Activated CD8-positive, alpha-beta memory T cell treated with anti-CD3 and anti-CD28 coated beads, Interleukin-2, amount 10 ng/mL, durations not matched to agents 7 days and 5 days (primary cell): Measurements from ENCODE around the gene UBE2S. TPM values are rescaled to one million over a fixed set of nuclear protein-coding genes. Genes with fewer than 3 reads are reported as not detected.

ENCODE experiments used
- ATAC-seq: fragments of 150-1000 bp; cut with Tn5 transposase; one replicate; pipeline ENCODE4 v1.10.0; 2021; ENCODE audit warnings: moderate library complexity
- CTCF ChIA-PET: fragments of 350-600 bp; sonication (Branson Sonifier 250); formaldehyde crosslinking; loops from one replicate; lab custom pipeline; 2021; ENCODE audit warnings: antibody characterized with exemption; lab: Charles Lee
- DNase-seq: peaks from one replicate; pipeline ENCODE4 v3.0.0-alpha.2; 2020
- H3K27ac Mint-ChIP-seq: one replicate; pipeline ENCODE4 v1.8.0; 2021; ENCODE audit warnings: mild to moderate bottlenecking, mixed read lengths
- H3K27me3 Mint-ChIP-seq: one replicate; pipeline ENCODE4 v1.8.0; 2021; ENCODE audit warnings: mixed read lengths
- H3K36me3 Mint-ChIP-seq: one replicate; pipeline ENCODE4 v1.8.0; 2021; ENCODE audit warnings: mild to moderate bottlenecking, mixed read lengths
- H3K4me1 Mint-ChIP-seq: one replicate; pipeline ENCODE4 v1.8.0; 2021; ENCODE audit warnings: mixed read lengths
- H3K4me3 Mint-ChIP-seq: one replicate; pipeline ENCODE4 v1.8.0; 2021; ENCODE audit warnings: mild to moderate bottlenecking, moderate library complexity, mixed read lengths
- H3K9me3 Mint-ChIP-seq: one replicate; pipeline ENCODE4 v1.8.0; 2022; ENCODE audit warnings: low read depth, mixed read lengths
- total RNA-seq, 2 experiments: library from RNA; stranded (reverse); gene quantifications; one replicate each; pipeline ENCODE4 v1.2.3, GENCODE V29; 2021

Gene UBE2S
- total RNA-seq, 2 experiments from 2014 or later = 311 to 421 TPM

GRCh38 chr19:55368701-55369563, 38.7 kb downstream of the UBE2S start:
- no peak overlapping the region for H3K4me3 Mint-ChIP-seq
- no peaks in the 10 kb centered on the region for H3K9me3 Mint-ChIP-seq
- H3K27me3 Mint-ChIP-seq = peaks cover 47% of the 10 kb centered on the region
- peak; percentile 57 for ATAC-seq
- no peak overlapping the region for H3K27ac Mint-ChIP-seq
- CTCF ChIA-PET = interaction anchor here (0.8 to 1.5 kb wide), 4 partner anchors 15 to 68 kb away, joined by 3 to 5 read pairs (median 4); partner anchors contain the start of gene TMEM238
- peaks cover 6% of the 10 kb centered on the region for H3K4me1 Mint-ChIP-seq
- H3K36me3 Mint-ChIP-seq = no peaks in the 10 kb centered on the region
- DNase-seq = no peak

GRCh38 chr19:55368106-55368505, 39.5 kb downstream of the UBE2S start:
- no peaks in the 10 kb centered on the region for H3K36me3 Mint-ChIP-seq
- no peak overlapping the region for H3K27ac Mint-ChIP-seq
- peaks cover 2% of the 10 kb centered on the region for H3K4me1 Mint-ChIP-seq
- DNase-seq = no peak
- no peak overlapping the region for H3K4me3 Mint-ChIP-seq
- no peaks in the 10 kb centered on the region for H3K9me3 Mint-ChIP-seq
- CTCF ChIA-PET = interaction anchor here (1.4 to 1.5 kb wide), 2 partner anchors 16 to 67 kb away, joined by 3 to 5 read pairs; partner anchors contain the start of gene TMEM238
- ATAC-seq = no peak
- peaks cover 43% of the 10 kb centered on the region for H3K27me3 Mint-ChIP-seq

GRCh38 chr19:55366790-55367189, 40.8 kb downstream of the UBE2S start:
- Mint-ChIP-seq H3K9me3 (no peaks in the 10 kb centered on the region), H3K27me3 (peaks cover 35% of the 10 kb centered on the region), H3K4me1 (peaks cover 2% of the 10 kb centered on the region), H3K36me3 (no peaks in the 10 kb centered on the region), H3K4me3 (no peak overlapping the region), H3K27ac (no peak overlapping the region)
- no peak for ATAC-seq
- CTCF ChIA-PET = interaction anchor here (1.3 kb wide), 1 partner anchor 65 kb away, joined by 4 read pairs; no protein-coding TSS in a partner anchor
- no peak for DNase-seq

GRCh38 chr19:55365964-55366363, 41.6 kb downstream of the UBE2S start:
- no peak for ATAC-seq
- H3K27ac Mint-ChIP-seq = no peak overlapping the region
- H3K9me3 Mint-ChIP-seq = no peaks in the 10 kb centered on the region
- H3K4me1 Mint-ChIP-seq = peaks cover 2% of the 10 kb centered on the region
- DNase-seq = no peak
- H3K27me3 Mint-ChIP-seq = peaks cover 27% of the 10 kb centered on the region
- no peak overlapping the region for H3K4me3 Mint-ChIP-seq
- CTCF ChIA-PET = interaction anchor here (1.3 kb wide), 1 partner anchor 64 kb away, joined by 4 read pairs; no protein-coding TSS in a partner anchor
- no peaks in the 10 kb centered on the region for H3K36me3 Mint-ChIP-seq

- H3K4me3 Mint-ChIP-seq = no peak overlapping the region
- H3K4me1 Mint-ChIP-seq = peaks cover 2% of the 10 kb centered on the region
- H3K27me3 Mint-ChIP-seq = peaks cover 21% of the 10 kb centered on the region
- DNase-seq = no peak
- no peak overlapping the region for H3K27ac Mint-ChIP-seq
- ATAC-seq = no peak
- H3K36me3 Mint-ChIP-seq = no peaks in the 10 kb centered on the region
- no peaks in the 10 kb centered on the region for H3K9me3 Mint-ChIP-seq
- CTCF ChIA-PET = no interaction called here
Measured at GRCh38 chr19:55365245-55365644, 42.3 kb downstream of the UBE2S start.

GRCh38 chr19:55362990-55363716, 44.4 kb downstream of the UBE2S start, which contains the start of gene GARIN5B:
TSS of gene GARIN5B (minus strand) at chr19:55363260. CDS start at chr19:55363066, 194 bp downstream.
- ATAC-seq (no peak), DNase-seq (no peak)
- Mint-ChIP-seq H3K27ac (no peak within 1 kb of the TSS), H3K9me3 (no peaks in the 10 kb centered on the region), H3K4me1 (no peaks in the 10 kb centered on the region), H3K27me3 (peaks cover 9% of the 10 kb centered on the region), H3K36me3 (no peaks in the 10 kb centered on the region), H3K4me3 (no peak within 1 kb of the TSS)
- CTCF ChIA-PET = interaction anchor here (0.6 to 1.4 kb wide), 3 partner anchors 14 to 62 kb away, joined by 3 to 4 read pairs (median 3); no protein-coding TSS in a partner anchor

- Mint-ChIP-seq H3K4me3 (no peak overlapping the region), H3K27me3 (peaks cover 5% of the 10 kb centered on the region), H3K9me3 (no peaks in the 10 kb centered on the region), H3K36me3 (no peaks in the 10 kb centered on the region), H3K27ac (no peak overlapping the region), H3K4me1 (no peaks in the 10 kb centered on the region)
- CTCF ChIA-PET = interaction anchor here (0.6 to 1.4 kb wide), 3 partner anchors 13 to 61 kb away, joined by 3 to 4 read pairs (median 3); no protein-coding TSS in a partner anchor
- ATAC-seq = no peak
- DNase-seq = no peak
Measured at GRCh38 chr19:55362174-55362989, 45.2 kb downstream of the UBE2S start.

GRCh38 chr19:55360902-55361301, 46.7 kb downstream of the UBE2S start:
- Mint-ChIP-seq H3K4me3 (no peak overlapping the region), H3K9me3 (no peaks in the 10 kb centered on the region), H3K27me3 (peaks cover 16% of the 10 kb centered on the region), H3K4me1 (no peaks in the 10 kb centered on the region), H3K27ac (no peak overlapping the region), H3K36me3 (no peaks in the 10 kb centered on the region)
- ATAC-seq (no peak), DNase-seq (no peak)
- CTCF ChIA-PET = no interaction called here

- CTCF ChIA-PET = interaction anchor here (1.3 kb wide), 1 partner anchor 58 kb away, joined by 3 read pairs; no protein-coding TSS in a partner anchor
- H3K27me3 Mint-ChIP-seq = peaks cover 25% of the 10 kb centered on the region
- no peak overlapping the region for H3K4me3 Mint-ChIP-seq
- no peak overlapping the region for H3K27ac Mint-ChIP-seq
- H3K36me3 Mint-ChIP-seq = no peaks in the 10 kb centered on the region
- DNase-seq (no peak), ATAC-seq (no peak)
- H3K9me3 Mint-ChIP-seq = no peaks in the 10 kb centered on the region
- H3K4me1 Mint-ChIP-seq = peaks cover under 1% of the 10 kb centered on the region
Measured at GRCh38 chr19:55358943-55359908, 48.4 kb downstream of the UBE2S start.

GRCh38 chr19:55358493-55358892, 49.1 kb downstream of the UBE2S start:
- no peak for ATAC-seq
- H3K4me1 Mint-ChIP-seq = peaks cover 4% of the 10 kb centered on the region
- no peaks in the 10 kb centered on the region for H3K36me3 Mint-ChIP-seq
- no peaks in the 10 kb centered on the region for H3K9me3 Mint-ChIP-seq
- H3K27ac Mint-ChIP-seq = no peak overlapping the region
- no peak for DNase-seq
- CTCF ChIA-PET = interaction anchor here (1.3 kb wide), 1 partner anchor 57 kb away, joined by 3 read pairs; no protein-coding TSS in a partner anchor
- peaks cover 29% of the 10 kb centered on the region for H3K27me3 Mint-ChIP-seq
- H3K4me3 Mint-ChIP-seq = no peak overlapping the region

GRCh38 chr19:55355213-55355821, 52.3 kb downstream of the UBE2S start:
- ATAC-seq = no peak
- DNase-seq = no peak
- CTCF ChIA-PET = interaction anchor here (1.0 to 1.9 kb wide), 3 partner anchors 14 to 28 kb away, joined by 3 to 4 read pairs (median 3); partner anchors contain the start of genes KMT5C and TMEM238
- H3K4me1 Mint-ChIP-seq = peaks cover 31% of the 10 kb centered on the region
- H3K36me3 Mint-ChIP-seq = no peaks in the 10 kb centered on the region
- no peak overlapping the region for H3K4me3 Mint-ChIP-seq
- H3K9me3 Mint-ChIP-seq = no peaks in the 10 kb centered on the region
- no peak overlapping the region for H3K27ac Mint-ChIP-seq
- H3K27me3 Mint-ChIP-seq = peaks cover 54% of the 10 kb centered on the region
